PC-9 (cell line): Measurements from ENCODE around the gene GALNT9. TPM values are rescaled to one million over a fixed set of nuclear protein-coding genes. Genes with fewer than 3 reads are reported as not detected.

Experiments used
- BruUV-seq: library from RNA; stranded (reverse); fragments of 400-500 nt; replicated peaks from 2 replicates; lab custom pipeline; 2021; lab: Mats Ljungman, UMichigan
- CTCF ChIA-PET: fragments of 300-600 bp; sonication (Branson Sonifier 250); formaldehyde crosslinking; loops from one replicate; lab custom pipeline; 2022; ENCODE audit warnings: antibody characterized with exemption; lab: Charles Lee
- POLR2A ChIA-PET: fragments of 300-600 bp; sonication (Branson Sonifier 250); formaldehyde crosslinking; loops from one replicate; lab custom pipeline; 2022; ENCODE audit warnings: antibody characterized with exemption; ENCODE audit not compliant: unreplicated experiment; lab: Charles Lee
- DNase-seq, 2 experiments: peaks; one replicate each; pipeline versions ENCODE4 v3.0.0 to v3.0.0-alpha.2; 2015 to 2022; ENCODE audit warnings: mixed read lengths in 1 of 2
- H2AFZ ChIP-seq: fragments of 200-600 bp; sonication (generic); 2 replicates; pipeline ENCODE4 v1.8.1; 2017; ENCODE audit warnings: antibody characterized with exemption
- H3F3A ChIP-seq: fragments of 200-600 bp; sonication (generic); 2 replicates; pipeline ENCODE4 v1.8.1; 2017; ENCODE audit warnings: antibody characterized with exemption, mild to moderate bottlenecking, low read depth; ENCODE audit not compliant: insufficient read depth
- H3K27ac ChIP-seq: fragments of 200-600 bp; sonication (generic); 2 replicates; pipeline ENCODE4 v1.6.1; 2016; ENCODE audit warnings: mixed run types
- H3K27me3 ChIP-seq: fragments of 200-600 bp; sonication (generic); 2 replicates; pipeline ENCODE4 v1.6.1; 2016; ENCODE audit warnings: low read depth, mixed run types; ENCODE audit not compliant: insufficient read depth
- H3K36me3 ChIP-seq: fragments of 200-600 bp; sonication (generic); 2 replicates; pipeline ENCODE4 v1.6.1; 2016; ENCODE audit warnings: low read depth, mixed run types
- H3K4me1 ChIP-seq: fragments of 200-600 bp; sonication (generic); replicated peaks from 2 replicates; pipeline ENCODE4 v1.6.1; 2016; ENCODE audit warnings: mixed run types; ENCODE audit not compliant: insufficient read depth
- H3K4me2 ChIP-seq: fragments of 200-600 bp; sonication (generic); 2 replicates; pipeline ENCODE4 v1.6.1; 2017; ENCODE audit warnings: mixed run types
- H3K4me3 ChIP-seq: fragments of 200-600 bp; sonication (generic); 2 replicates; pipeline ENCODE4 v1.6.1; 2016; ENCODE audit warnings: mixed run types
- H3K79me2 ChIP-seq: fragments of 200-600 bp; sonication (generic); 2 replicates; pipeline ENCODE4 v1.6.1; 2017; ENCODE audit warnings: low read depth, mixed run types
- H3K9me2 ChIP-seq: fragments of 200-600 bp; sonication (generic); 2 replicates; pipeline ENCODE4 v1.8.1; 2017; ENCODE audit warnings: mild to moderate bottlenecking; ENCODE audit not compliant: insufficient read depth
- H3K9me3 ChIP-seq: fragments of 200-600 bp; sonication (generic); 2 replicates; pipeline ENCODE4 v1.8.1; 2016; ENCODE audit warnings: low read depth; ENCODE audit not compliant: insufficient read depth
- H4K20me1 ChIP-seq: fragments of 200-600 bp; sonication (generic); 2 replicates; pipeline ENCODE4 v1.8.1; 2017; ENCODE audit not compliant: insufficient read depth
- CTCF ChIP-seq: fragments of 200-600 bp; sonication (generic); conservative IDR thresholded peaks from 2 replicates; pipeline ENCODE4 v1.6.1; 2017; ENCODE audit warnings: mixed run types, antibody characterized with exemption, mild to moderate bottlenecking, moderate library complexity
- EZH2 ChIP-seq: fragments of 200-600 bp; sonication (generic); IDR thresholded peaks from 2 replicates; pipeline ENCODE4 v1.8.0; 2017; ENCODE audit warnings: antibody characterized with exemption, low read depth
- intact Hi-C: fragments of 100-400 bp; cut with micrococcal nuclease; formaldehyde crosslinking; loops from one replicate; pipeline ENCODE4 v1.10.0; 2022; ENCODE audit not compliant: unreplicated experiment
- total RNA-seq: library from RNA; stranded (reverse); gene quantifications from 2 replicates; pipeline ENCODE4 v1.2.3, GENCODE V29; 2021

Gene GALNT9
- total RNA-seq, 1 experiment from 2014 or later, result 11.2 TPM

GRCh38 chr12:132348176-132348575 is 18.8 kb upstream of the GALNT9 start:
- DNase-seq, result no peak
- Histone ChIP-seq H3K27ac (no peak overlapping the region), H3K4me2 (no peak overlapping the region), H3K4me3 (no peak overlapping the region), H4K20me1 (0 out of 2 replicates have a peak, but pooled peaks cover 6% of the 10 kb centered on the region), H3K79me2 (no peaks in the 10 kb centered on the region), H3K4me1 (no peaks in the 10 kb centered on the region), H3K27me3 (peaks cover 97% of the 10 kb centered on the region), H2AFZ (no peak overlapping the region), H3K36me3 (no peaks in the 10 kb centered on the region), H3K9me3 (no peaks in the 10 kb centered on the region), H3K9me2 (no peaks in the 10 kb centered on the region), H3F3A (no peaks in the 10 kb centered on the region; the same call in 1 of the 2 replicates)
- POLR2A ChIA-PET, result no interaction called here
- CTCF ChIA-PET, result no interaction called here
- TF ChIP-seq EZH2, result no peak
- no peak for TF ChIP-seq CTCF
- intact Hi-C loops, result no loop called here
- BruUV-seq, result no TSS peak

- H3K4me3 ChIP-seq, result no peak overlapping the region
- no peak for DNase-seq
- H3K9me2 ChIP-seq, result no peaks in the 10 kb centered on the region
- TF ChIP-seq CTCF (no peak), EZH2 (no peak)
- no peaks in the 10 kb centered on the region for H3K36me3 ChIP-seq
- CTCF ChIA-PET, result no interaction called here
- H3K4me2 ChIP-seq, result no peak overlapping the region
- no peaks in the 10 kb centered on the region for H3K4me1 ChIP-seq
- 0 out of 2 replicates have a peak, but pooled peaks cover 6% of the 10 kb centered on the region for H4K20me1 ChIP-seq
- BruUV-seq, result no TSS peak
- peaks cover 6% of the 10 kb centered on the region; the same call in 1 of the 2 replicates for H3F3A ChIP-seq
- no peaks in the 10 kb centered on the region for H3K79me2 ChIP-seq
- no peak overlapping the region for H2AFZ ChIP-seq
- H3K9me3 ChIP-seq, result no peaks in the 10 kb centered on the region
- POLR2A ChIA-PET, result no interaction called here
- no peak overlapping the region for H3K27ac ChIP-seq
- intact Hi-C loops, result no loop called here
- H3K27me3 ChIP-seq, result peaks cover 97% of the 10 kb centered on the region
These were observed 17.9 kb upstream of the GALNT9 start for GRCh38 chr12:132347176-132347855.

- Histone ChIP-seq H3K9me2 (no peaks in the 10 kb centered on the region), H3K9me3 (no peaks in the 10 kb centered on the region), H4K20me1 (0 out of 2 replicates have a peak, but pooled peaks cover 6% of the 10 kb centered on the region), H3K36me3 (no peaks in the 10 kb centered on the region), H3K27me3 (peaks cover 97% of the 10 kb centered on the region), H3K27ac (no peak overlapping the region), H3K79me2 (no peaks in the 10 kb centered on the region), H3K4me3 (no peak overlapping the region), H3K4me2 (no peak overlapping the region), H3K4me1 (no peaks in the 10 kb centered on the region), H3F3A (peaks cover 6% of the 10 kb centered on the region; the same call in 1 of the 2 replicates), H2AFZ (no peak overlapping the region)
- ChIA-PET POLR2A (no interaction called here), CTCF (no interaction called here)
- BruUV-seq, result no TSS peak
- no peak for DNase-seq
- TF ChIP-seq CTCF (no peak), EZH2 (no peak)
- intact Hi-C loops, result no loop called here
These were observed 17.2 kb upstream of the GALNT9 start for GRCh38 chr12:132346471-132347175.
